ENCODE measurements around the gene YAP1.

DNA sequence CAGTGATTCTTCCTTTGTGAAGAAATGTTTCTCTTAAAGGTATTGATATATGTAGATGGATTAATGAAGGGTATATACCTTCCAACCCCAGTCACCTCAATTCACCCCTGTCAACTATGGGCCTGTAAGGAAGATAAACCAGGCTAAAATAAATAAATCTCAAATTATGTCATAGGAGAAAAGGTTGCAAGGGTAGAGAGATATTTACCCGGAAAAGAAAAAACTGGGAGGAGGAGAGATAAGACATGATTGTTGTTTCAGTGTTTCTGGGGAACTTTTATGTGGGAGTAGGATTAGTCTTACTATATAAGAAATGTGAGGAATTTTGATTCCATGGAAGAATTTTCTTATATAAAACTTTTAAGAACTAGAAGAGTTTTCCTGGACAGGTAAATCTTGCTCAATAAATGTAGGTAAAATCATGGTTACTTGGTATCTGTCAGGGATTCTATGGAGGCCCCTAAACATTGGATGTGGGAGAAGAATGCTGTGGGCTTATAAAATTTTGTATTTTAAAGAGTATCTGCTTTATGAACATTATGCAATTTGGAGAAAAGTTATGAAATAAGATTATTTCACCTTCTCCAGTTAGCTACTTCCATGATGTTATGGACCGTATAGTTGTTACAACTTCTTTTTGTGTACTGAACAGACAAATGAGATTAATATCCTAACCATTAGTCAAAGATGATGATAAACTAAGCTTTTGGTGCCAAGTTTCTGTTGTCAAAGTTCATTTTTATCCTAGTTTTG lies 6.4 kb downstream of the YAP1 start:
- TF ChIP-seq, protein P1, sequence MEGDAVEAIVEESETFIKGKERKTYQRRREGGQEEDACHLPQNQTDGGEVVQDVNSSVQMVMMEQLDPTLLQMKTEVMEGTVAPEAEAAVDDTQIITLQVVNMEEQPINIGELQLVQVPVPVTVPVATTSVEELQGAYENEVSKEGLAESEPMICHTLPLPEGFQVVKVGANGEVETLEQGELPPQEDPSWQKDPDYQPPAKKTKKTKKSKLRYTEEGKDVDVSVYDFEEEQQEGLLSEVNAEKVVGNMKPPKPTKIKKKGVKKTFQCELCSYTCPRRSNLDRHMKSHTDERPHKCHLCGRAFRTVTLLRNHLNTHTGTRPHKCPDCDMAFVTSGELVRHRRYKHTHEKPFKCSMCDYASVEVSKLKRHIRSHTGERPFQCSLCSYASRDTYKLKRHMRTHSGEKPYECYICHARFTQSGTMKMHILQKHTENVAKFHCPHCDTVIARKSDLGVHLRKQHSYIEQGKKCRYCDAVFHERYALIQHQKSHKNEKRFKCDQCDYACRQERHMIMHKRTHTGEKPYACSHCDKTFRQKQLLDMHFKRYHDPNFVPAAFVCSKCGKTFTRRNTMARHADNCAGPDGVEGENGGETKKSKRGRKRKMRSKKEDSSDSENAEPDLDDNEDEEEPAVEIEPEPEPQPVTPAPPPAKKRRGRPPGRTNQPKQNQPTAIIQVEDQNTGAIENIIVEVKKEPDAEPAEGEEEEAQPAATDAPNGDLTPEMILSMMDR (IDR thresholded peaks at IDR 0.05), result no peak
- no peak for TF ChIP-seq POLR2A (IDR thresholded peaks at IDR 0.05)

All from esophagus squamous epithelium (tissue), 4 donors.